Measurements from ENCODE around the gene TIAM1.

TIAM1 gene

GRCh38 chr21:31317688-31318087 lies 26.4 kb downstream of the TIAM1 start:
- POLR2A ChIA-PET: no interaction called here

GRCh38 chr21:31316488-31317169 lies 27.4 kb downstream of the TIAM1 start:
- CTCF ChIA-PET: interaction anchor here (3.5 kb wide), 1 partner anchor 31 kb away, joined by 13 read pairs; no protein-coding TSS in a partner anchor
- no peak overlapping the region for H3K4me3 ChIP-seq (ENCODE audit: low read depth, low read length)
- no peak for DNase-seq (ENCODE audit: low read depth, low spot score)
- POLR2A ChIA-PET: interaction anchor here (0.6 kb wide), 1 partner anchor 215 kb away, joined by 5 read pairs; no protein-coding TSS in a partner anchor
- TF ChIP-seq, protein P1, sequence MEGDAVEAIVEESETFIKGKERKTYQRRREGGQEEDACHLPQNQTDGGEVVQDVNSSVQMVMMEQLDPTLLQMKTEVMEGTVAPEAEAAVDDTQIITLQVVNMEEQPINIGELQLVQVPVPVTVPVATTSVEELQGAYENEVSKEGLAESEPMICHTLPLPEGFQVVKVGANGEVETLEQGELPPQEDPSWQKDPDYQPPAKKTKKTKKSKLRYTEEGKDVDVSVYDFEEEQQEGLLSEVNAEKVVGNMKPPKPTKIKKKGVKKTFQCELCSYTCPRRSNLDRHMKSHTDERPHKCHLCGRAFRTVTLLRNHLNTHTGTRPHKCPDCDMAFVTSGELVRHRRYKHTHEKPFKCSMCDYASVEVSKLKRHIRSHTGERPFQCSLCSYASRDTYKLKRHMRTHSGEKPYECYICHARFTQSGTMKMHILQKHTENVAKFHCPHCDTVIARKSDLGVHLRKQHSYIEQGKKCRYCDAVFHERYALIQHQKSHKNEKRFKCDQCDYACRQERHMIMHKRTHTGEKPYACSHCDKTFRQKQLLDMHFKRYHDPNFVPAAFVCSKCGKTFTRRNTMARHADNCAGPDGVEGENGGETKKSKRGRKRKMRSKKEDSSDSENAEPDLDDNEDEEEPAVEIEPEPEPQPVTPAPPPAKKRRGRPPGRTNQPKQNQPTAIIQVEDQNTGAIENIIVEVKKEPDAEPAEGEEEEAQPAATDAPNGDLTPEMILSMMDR (IDR thresholded peaks at IDR 0.05; ENCODE audit: insufficient read depth, low read length, missing control alignments): no peak

More at GRCh38 chr21:31317688-31318087, 26.4 kb downstream of the TIAM1 start:
- CTCF ChIA-PET: interaction anchor here (0.7 to 3.5 kb wide), 3 partner anchors 14 to 263 kb away, joined by 3 to 13 read pairs (median 4); no protein-coding TSS in a partner anchor
- TF ChIP-seq, protein P1 (IDR thresholded peaks at IDR 0.05; ENCODE audit: insufficient read depth, low read length, missing control alignments): no peak
- no peak for DNase-seq (ENCODE audit: low read depth, low spot score)
- no peak overlapping the region for H3K4me3 ChIP-seq (ENCODE audit: low read depth, low read length)

DNA sequence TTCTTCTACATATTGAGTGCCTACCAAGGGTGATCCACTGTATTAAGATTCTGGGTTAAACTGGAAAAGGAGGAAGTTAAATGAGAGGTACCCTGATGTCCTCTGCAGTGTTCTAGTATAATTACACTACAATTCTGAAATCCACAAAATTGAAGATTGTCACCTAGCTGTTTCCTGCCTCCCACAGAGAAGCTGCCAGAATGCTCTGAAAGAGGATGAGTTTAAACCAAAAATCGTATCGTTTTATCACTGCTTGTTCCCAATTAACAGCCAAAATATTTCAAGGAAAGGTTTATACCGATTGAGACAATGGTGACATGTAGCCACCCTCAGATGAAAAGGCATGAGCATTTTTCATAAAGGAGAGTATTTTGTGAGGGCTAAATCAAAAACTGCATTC lies 28.0 kb downstream of the TIAM1 start:
- POLR2A ChIA-PET: no interaction called here
- no peak overlapping the region for H3K4me3 ChIP-seq (ENCODE audit: low read depth, low read length)
- no peak for DNase-seq (ENCODE audit: low read depth, low spot score)
- CTCF ChIA-PET: interaction anchor here (3.5 kb wide), 1 partner anchor 32 kb away, joined by 13 read pairs; no protein-coding TSS in a partner anchor
- TF ChIP-seq, protein P1 (IDR thresholded peaks at IDR 0.05; ENCODE audit: insufficient read depth, low read length, missing control alignments): no peak

GRCh38 chr21:31310750-31311149 lies 33.3 kb downstream of the TIAM1 start:
- POLR2A ChIA-PET: no interaction called here

GRCh38 chr21:31308584-31308983 lies 35.5 kb downstream of the TIAM1 start:
- DNase-seq (ENCODE audit: low read depth, low spot score): no peak
- ChIA-PET POLR2A (no interaction called here), CTCF (interaction anchor here (1.1 kb wide), 1 partner anchor 16 kb away, joined by 3 read pairs; no protein-coding TSS in a partner anchor)
- no peak overlapping the region for H3K4me3 ChIP-seq (ENCODE audit: low read depth, low read length)
- TF ChIP-seq, protein P1 (IDR thresholded peaks at IDR 0.05; ENCODE audit: insufficient read depth, low read length, missing control alignments): no peak

More at GRCh38 chr21:31310750-31311149, 33.3 kb downstream of the TIAM1 start:
- DNase-seq (ENCODE audit: low read depth, low spot score): no peak
- CTCF ChIA-PET: interaction anchor here (1.3 to 1.5 kb wide), 3 partner anchors 10 to 36 kb away, joined by 3 to 4 read pairs (median 3); no protein-coding TSS in a partner anchor
- TF ChIP-seq, protein P1 (IDR thresholded peaks at IDR 0.05; ENCODE audit: insufficient read depth, low read length, missing control alignments): no peak
- H3K4me3 ChIP-seq (ENCODE audit: low read depth, low read length): no peak overlapping the region

- ChIA-PET CTCF (interaction anchor here (1.7 kb wide), 1 partner anchor 8 kb away, joined by 4 read pairs; no protein-coding TSS in a partner anchor), POLR2A (no interaction called here)
- DNase-seq (ENCODE audit: low read depth, low spot score): no peak
- TF ChIP-seq, protein P1 (IDR thresholded peaks at IDR 0.05; ENCODE audit: insufficient read depth, low read length, missing control alignments): no peak
- no peak overlapping the region for H3K4me3 ChIP-seq (ENCODE audit: low read depth, low read length)
Observed at GRCh38 chr21:31305888-31306287, 38.2 kb downstream of the TIAM1 start.

All from AG04449 (cell line).